PC-3 (cell line): Measurements from ENCODE around the gene KCNT1. TPM values are rescaled to one million over a fixed set of nuclear protein-coding genes. Genes with fewer than 3 reads are reported as not detected.

Experiments used
- ATAC-seq: fragments of 200-7000 bp; cut with Tn5 transposase; 2 replicates; pipeline ENCODE4 v1.9.1; 2020; ENCODE audit warnings: mild to moderate bottlenecking, moderate library complexity
- BruUV-seq: library from RNA; stranded (reverse); fragments of 400-500 nt; replicated peaks from 2 replicates; lab custom pipeline; 2021; lab: Mats Ljungman, UMichigan
- CTCF ChIA-PET: fragments of 300-600 bp; sonication (Branson Sonifier 250); formaldehyde crosslinking; loops from one replicate; lab custom pipeline; 2022; ENCODE audit warnings: antibody characterized with exemption; lab: Charles Lee
- POLR2A ChIA-PET: fragments of 300-600 bp; sonication (Branson Sonifier 250); formaldehyde crosslinking; loops from one replicate; lab custom pipeline; 2022; ENCODE audit warnings: antibody characterized with exemption; ENCODE audit not compliant: unreplicated experiment; lab: Charles Lee
- DNase-seq: peaks from one replicate; pipeline ENCODE4 v3.0.0-alpha.2; 2015
- H2AFZ ChIP-seq: fragments of 300-600 bp; sonication (generic); 2 replicates; pipeline ENCODE4 v1.6.0; 2016; ENCODE audit warnings: antibody characterized with exemption, low read length
- H3F3A ChIP-seq: fragments of 300-600 bp; sonication (generic); one replicate; pipeline ENCODE4 v1.6.0; 2017; ENCODE audit warnings: antibody characterized with exemption, low read length, control low read depth, mild to moderate bottlenecking; ENCODE audit not compliant: unreplicated experiment
- H3K27ac ChIP-seq: fragments of 300-600 bp; sonication (generic); 2 replicates; pipeline ENCODE4 v1.5.1; 2016; ENCODE audit warnings: mild to moderate bottlenecking, low read length
- H3K27me3 ChIP-seq: fragments of 300-600 bp; sonication (generic); 2 replicates; pipeline ENCODE4 v1.6.1; 2016; ENCODE audit warnings: low read length, mixed read lengths
- H3K36me3 ChIP-seq: fragments of 300-600 bp; sonication (generic); 2 replicates; pipeline ENCODE4 v1.6.1; 2016; ENCODE audit warnings: low read depth, mixed run types, low read length, mixed read lengths
- H3K4me1 ChIP-seq: fragments of 300-600 bp; sonication (generic); 2 replicates; pipeline ENCODE4 v1.5.1; 2016; ENCODE audit warnings: low read length; ENCODE audit not compliant: insufficient read depth
- H3K4me2 ChIP-seq: fragments of 300-600 bp; sonication (generic); 2 replicates; pipeline ENCODE4 v1.6.0; 2016; ENCODE audit warnings: low read length
- H3K4me3 ChIP-seq: fragments of 300-600 bp; sonication (generic); 2 replicates; pipeline ENCODE4 v1.5.1; 2016; ENCODE audit warnings: mild to moderate bottlenecking, low read length, mixed read lengths
- H3K79me2 ChIP-seq: fragments of 300-600 bp; sonication (generic); 2 replicates; pipeline ENCODE4 v1.6.1; 2017; ENCODE audit warnings: low read length, mixed read lengths
- H3K9ac ChIP-seq: fragments of 300-600 bp; sonication (generic); 2 replicates; pipeline ENCODE4 v1.6.0; 2016; ENCODE audit warnings: mild to moderate bottlenecking, low read length
- H3K9me2 ChIP-seq: fragments of 300-600 bp; sonication (generic); replicated peaks from 2 replicates; pipeline ENCODE4 v1.6.1; 2016; ENCODE audit warnings: mixed run types, low read length, mixed read lengths
- H3K9me3 ChIP-seq: fragments of 300-600 bp; sonication (generic); 2 replicates; pipeline ENCODE4 v1.6.1; 2016; ENCODE audit warnings: low read length, mixed read lengths
- H4K20me1 ChIP-seq: fragments of 300-600 bp; sonication (generic); 2 replicates; pipeline ENCODE4 v1.6.1; 2016; ENCODE audit warnings: low read length, mixed read lengths
- CTCF ChIP-seq: fragments of 300-600 bp; sonication (generic); conservative IDR thresholded peaks from 2 replicates; pipeline ENCODE4 v1.5.1; 2017; ENCODE audit warnings: antibody characterized with exemption, low read depth, mild to moderate bottlenecking, low read length
- EZH2 ChIP-seq: fragments of 300-600 bp; sonication (generic); IDR thresholded peaks from one replicate; pipeline ENCODE4 v1.6.1; 2017; ENCODE audit warnings: antibody characterized with exemption, mild to moderate bottlenecking, low read length; ENCODE audit not compliant: unreplicated experiment
- EZH2phosphoT487 ChIP-seq: fragments of 300-600 bp; sonication (generic); IDR thresholded peaks from 2 replicates; pipeline ENCODE4 v1.6.1; 2018; ENCODE audit warnings: mild to moderate bottlenecking, antibody characterized with exemption, low read length, borderline replicate concordance
- intact Hi-C: fragments of 100-400 bp; cut with micrococcal nuclease; formaldehyde crosslinking; loops from 2 replicates; pipeline ENCODE4 v1.9.0; 2023
- total RNA-seq: library from RNA; depleted of rRNA; stranded (reverse); fragments of >200 nt; gene quantifications from 2 replicates; pipeline ENCODE4 v1.2.3, GENCODE V29; 2014

Gene KCNT1
- total RNA-seq, 1 experiment from 2014 or later: not detected

- Histone ChIP-seq H3K4me1 (no peaks in the 10 kb centered on the region), H4K20me1 (no peaks in the 10 kb centered on the region), H2AFZ (no peak overlapping the region), H3K4me2 (no peak overlapping the region), H3K27me3 (peaks cover 8% of the 10 kb centered on the region), H3K4me3 (no peak overlapping the region), H3K9ac (no peak overlapping the region), H3F3A (no peaks in the 10 kb centered on the region), H3K27ac (no peak overlapping the region), H3K36me3 (no peaks in the 10 kb centered on the region), H3K9me2 (no peaks in the 10 kb centered on the region), H3K79me2 (no peaks in the 10 kb centered on the region), H3K9me3 (no peaks in the 10 kb centered on the region)
- BruUV-seq: no TSS peak
- TF ChIP-seq CTCF: no peak
- no peak for TF ChIP-seq EZH2
- TF ChIP-seq EZH2phosphoT487: no peak
- ATAC-seq: no peak
- DNase-seq: no peak
- CTCF ChIA-PET: no interaction called here
- intact Hi-C loops: no loop called here
- POLR2A ChIA-PET: no interaction called here
Observed at GRCh38 chr9:135705376-135705775, 3.4 kb downstream of the KCNT1 start.

GRCh38 chr9:135706288-135706687 lies 4.3 kb downstream of the KCNT1 start:
- H2AFZ ChIP-seq: no peak overlapping the region
- peaks cover 8% of the 10 kb centered on the region for H3K27me3 ChIP-seq
- H3K27ac ChIP-seq: no peak overlapping the region
- no peaks in the 10 kb centered on the region for H3F3A ChIP-seq
- no peaks in the 10 kb centered on the region for H3K79me2 ChIP-seq
- BruUV-seq: no TSS peak
- no peaks in the 10 kb centered on the region for H3K36me3 ChIP-seq
- ChIA-PET POLR2A (no interaction called here), CTCF (no interaction called here)
- no peak overlapping the region for H3K4me2 ChIP-seq
- intact Hi-C loops: no loop called here
- no peaks in the 10 kb centered on the region for H3K4me1 ChIP-seq
- TF ChIP-seq EZH2phosphoT487: no peak
- no peak for TF ChIP-seq EZH2
- TF ChIP-seq CTCF: no peak
- H3K4me3 ChIP-seq: no peak overlapping the region
- DNase-seq (no peak), ATAC-seq (no peak)
- no peaks in the 10 kb centered on the region for H3K9me2 ChIP-seq
- H3K9me3 ChIP-seq: no peaks in the 10 kb centered on the region
- H3K9ac ChIP-seq: no peak overlapping the region
- no peaks in the 10 kb centered on the region for H4K20me1 ChIP-seq

- Histone ChIP-seq H3K9me2 (no peaks in the 10 kb centered on the region), H3K9ac (no peak overlapping the region), H3K4me1 (no peaks in the 10 kb centered on the region), H2AFZ (no peak overlapping the region), H3K27me3 (peaks cover 5% of the 10 kb centered on the region; the same call in 1 of the 2 replicates), H3F3A (no peaks in the 10 kb centered on the region), H3K9me3 (no peaks in the 10 kb centered on the region), H3K79me2 (no peaks in the 10 kb centered on the region), H3K27ac (no peak overlapping the region), H4K20me1 (no peaks in the 10 kb centered on the region), H3K4me2 (no peak overlapping the region), H3K36me3 (no peaks in the 10 kb centered on the region), H3K4me3 (no peak overlapping the region)
- ChIA-PET CTCF (no interaction called here), POLR2A (no interaction called here)
- intact Hi-C loops: no loop called here
- BruUV-seq: no TSS peak
- no peak for ATAC-seq
- no peak for TF ChIP-seq EZH2phosphoT487
- no peak for TF ChIP-seq EZH2
- no peak for TF ChIP-seq CTCF
- no peak for DNase-seq
Observed at GRCh38 chr9:135707252-135708138, 5.5 kb downstream of the KCNT1 start.
